HG02973 (cell line): ENCODE results near the gene ADAD2.

Experiments used
- ATAC-seq: cut with Tn5 transposase; IDR thresholded peaks from one replicate; pipeline ENCODE4 v1.9.1; 2021; ENCODE audit warnings: moderate library complexity; ENCODE audit not compliant: unreplicated experiment

Gene ADAD2

DNA sequence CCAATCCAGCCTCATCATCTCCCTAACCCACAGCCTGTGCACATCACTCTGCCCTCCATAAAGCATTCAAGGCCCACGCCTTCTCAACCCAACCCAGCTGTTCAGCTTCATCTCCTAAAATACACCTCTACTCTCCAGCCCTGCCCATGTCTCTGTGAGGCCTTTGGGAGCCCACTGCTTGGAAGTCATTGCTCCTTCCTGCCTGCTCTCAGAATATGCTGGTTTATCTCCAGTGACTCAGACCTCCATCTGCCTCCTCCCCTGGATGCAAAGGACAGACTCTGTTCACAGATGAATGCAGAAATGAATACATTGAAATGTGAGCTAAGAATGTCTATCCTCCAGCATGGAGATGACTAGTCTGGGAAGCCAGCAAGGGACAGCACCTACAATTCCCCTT is 29.9 kb downstream of the ADAD2 start:
- no peak for ATAC-seq

DNA sequence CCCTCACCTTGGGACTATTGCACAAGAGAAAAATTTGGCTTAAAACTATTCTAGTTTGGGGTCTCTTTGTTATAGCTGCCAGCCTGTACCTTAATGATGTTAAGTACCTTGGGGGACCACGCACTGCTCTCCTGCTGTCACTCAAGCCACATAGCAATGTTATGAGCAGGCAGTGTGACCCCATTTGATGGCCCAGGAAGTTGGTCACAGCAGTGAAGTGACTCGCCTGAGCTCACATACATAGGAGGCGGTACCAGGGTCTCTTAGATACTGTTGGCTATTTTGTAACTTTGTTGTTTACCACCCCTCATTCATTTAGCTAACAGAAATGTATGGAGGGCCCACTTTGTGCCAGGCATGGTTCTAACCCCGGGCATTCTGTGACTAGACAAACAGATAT is 32.5 kb downstream of the ADAD2 start:
- ATAC-seq = no peak

DNA sequence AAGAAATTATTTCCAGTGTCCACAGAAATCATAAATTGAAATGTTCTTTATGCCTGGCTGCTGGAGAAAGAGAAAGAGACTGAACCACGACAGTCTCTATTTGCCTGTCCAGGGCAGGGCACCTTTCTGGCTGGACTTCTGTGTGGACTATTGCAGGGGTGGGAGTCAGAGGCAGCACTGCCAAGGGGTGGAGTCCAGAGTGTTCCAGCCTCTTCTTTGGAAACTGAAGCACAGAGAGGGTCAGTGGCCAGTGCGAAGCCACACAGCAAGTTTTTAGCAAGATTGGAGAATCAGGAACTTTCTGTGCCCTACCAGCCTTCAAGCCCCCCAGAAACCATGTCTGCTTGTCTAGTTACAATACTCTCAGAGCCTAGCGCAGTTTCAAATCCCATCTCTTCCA is 33.6 kb downstream of the ADAD2 start:
- ATAC-seq = no peak

DNA sequence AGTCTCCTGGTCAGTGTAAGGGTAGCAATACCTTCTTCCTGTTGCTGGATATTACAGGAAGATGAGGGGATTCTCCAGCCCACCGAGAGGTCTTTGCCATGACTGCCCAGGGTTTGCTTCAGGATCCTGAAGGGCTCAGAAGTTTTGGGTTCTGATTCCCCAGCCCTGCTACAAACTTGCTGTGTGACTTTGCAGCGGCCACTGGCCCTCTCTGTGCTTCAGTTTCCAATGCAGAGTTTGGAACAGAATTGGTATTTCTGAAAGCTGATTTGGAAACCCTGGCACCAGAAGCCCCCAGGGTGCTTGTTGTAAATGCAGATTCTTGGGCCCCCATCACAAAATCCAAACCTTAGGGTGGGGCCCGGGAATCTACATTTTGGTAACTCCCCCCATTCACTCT is 34.2 kb downstream of the ADAD2 start:
- no peak for ATAC-seq

DNA sequence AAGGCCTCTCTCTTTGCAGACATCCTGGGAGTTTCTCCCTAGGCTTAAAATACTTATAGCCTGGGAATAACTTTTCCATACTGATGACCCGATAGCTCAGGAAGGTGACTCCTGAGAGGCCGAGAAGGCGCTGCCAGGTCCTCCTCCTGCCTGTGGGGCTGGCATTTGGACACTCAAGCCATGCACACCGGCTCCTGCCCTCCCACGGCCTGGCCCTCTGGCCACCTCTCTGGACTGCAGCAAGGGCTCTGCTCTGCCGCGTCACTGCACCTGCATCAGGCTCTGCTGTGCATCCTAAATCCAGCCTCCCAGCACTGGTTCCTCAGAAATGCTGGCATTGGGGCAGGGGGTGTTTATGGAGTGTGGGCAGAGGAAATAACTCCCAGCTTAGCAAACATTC is 34.6 kb downstream of the ADAD2 start:
- no peak for ATAC-seq

DNA sequence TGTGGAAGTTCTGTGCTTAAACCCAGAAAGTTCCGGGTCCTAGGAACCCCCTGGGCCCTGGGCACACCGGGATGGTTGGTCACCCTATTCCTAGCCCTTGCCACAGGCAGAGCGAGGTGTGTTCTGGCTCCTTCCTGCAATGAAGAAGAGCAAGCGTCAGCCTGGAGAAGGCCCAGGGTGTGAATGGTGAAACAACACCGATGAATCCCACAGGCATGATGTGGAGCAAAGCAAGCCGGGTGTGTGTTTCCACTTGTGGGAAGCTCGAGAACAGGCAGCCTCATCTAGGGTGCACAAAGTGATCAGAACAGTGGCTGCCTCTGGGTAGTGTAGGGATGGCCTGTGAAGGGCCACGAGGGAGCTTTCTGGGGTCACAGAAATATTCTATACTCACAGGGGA is 35.1 kb downstream of the ADAD2 start:
- ATAC-seq = no peak

DNA sequence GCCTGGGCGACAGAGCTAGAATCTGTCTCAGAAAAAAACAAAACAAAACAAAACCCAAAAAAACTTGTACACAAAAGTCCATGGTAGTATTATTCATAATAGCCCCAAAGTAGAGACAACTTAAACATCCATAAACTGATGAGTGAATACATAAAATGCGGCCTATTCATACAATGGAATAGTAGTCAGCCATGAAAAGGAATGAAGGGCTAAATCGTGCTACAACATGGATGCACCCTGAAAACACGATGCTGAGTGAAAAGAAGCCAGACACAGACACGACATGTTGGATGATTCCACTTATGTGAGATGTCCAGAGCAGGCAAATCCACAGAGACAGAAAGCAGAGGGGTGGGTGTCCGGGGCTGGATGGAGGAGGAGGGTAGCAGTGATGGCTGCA is 36.6 kb downstream of the ADAD2 start:
- ATAC-seq = no peak

DNA sequence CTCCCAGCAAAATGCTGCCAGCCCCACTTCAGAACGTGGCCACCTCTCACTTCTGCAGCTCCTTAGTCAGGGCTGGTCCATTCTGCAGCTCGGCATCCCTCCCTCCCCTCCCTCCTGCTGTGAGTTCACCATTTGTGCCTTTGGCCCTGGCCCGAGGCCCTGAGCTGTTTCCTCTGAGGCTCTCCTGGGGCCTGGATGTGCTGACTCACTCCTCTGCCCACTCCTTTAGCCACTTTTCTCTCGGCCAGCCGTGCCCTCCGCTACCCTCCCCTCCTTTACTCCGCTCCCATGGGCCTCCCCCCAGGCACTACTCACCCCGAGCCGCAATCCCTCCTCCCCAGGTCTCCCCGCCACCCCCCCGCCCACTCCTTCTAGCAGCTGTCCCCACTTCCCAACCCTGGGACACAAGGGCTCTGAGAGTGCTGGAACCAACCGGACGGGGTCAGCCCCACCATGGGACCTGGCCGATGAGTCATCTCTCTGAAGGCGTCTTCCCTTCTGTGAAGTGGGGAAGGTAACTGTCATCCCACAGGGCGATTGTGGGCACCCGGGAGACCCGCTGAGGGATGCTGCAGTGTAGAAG is 37.4 kb downstream of the ADAD2 start:
- no peak for ATAC-seq

DNA sequence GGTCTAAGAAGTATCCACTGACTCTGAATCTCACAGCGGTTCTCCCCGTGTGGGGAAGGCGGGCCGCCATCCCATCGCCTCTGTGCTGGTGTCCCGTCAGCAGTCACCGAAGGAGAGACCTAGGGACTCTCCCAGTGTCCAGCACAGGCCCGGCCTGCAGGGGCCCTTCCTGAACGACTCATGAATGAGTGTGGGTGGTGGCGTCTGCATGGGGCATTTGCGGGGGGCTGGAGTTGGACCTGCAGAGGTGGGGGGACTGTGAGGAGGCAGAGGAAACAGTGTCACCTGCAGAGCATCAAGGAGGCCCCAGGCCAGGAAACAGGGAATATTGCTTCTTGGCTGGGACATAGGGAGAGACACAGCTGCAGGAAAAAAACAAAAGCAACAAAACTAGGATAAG is 38.5 kb downstream of the ADAD2 start:
- ATAC-seq = no peak

DNA sequence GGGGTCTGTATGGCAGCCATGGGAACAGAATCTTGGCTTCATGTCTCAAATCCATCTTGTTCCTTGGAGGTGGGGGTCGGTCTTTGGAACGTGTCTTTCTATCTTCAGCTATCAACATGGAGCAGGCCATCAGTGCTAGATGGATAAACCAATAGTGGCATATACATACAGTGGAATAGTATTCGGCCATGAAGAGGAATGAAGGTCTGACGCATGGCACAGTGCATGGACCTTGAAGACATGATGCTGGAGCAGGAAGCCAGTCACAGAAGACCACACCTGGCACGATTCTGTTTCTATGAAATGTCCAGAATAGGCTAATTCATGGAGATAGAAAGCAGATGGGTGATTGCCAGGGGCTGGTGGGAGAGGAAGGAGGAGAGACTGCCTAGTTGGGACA is 41.1 kb downstream of the ADAD2 start:
- ATAC-seq = no peak

DNA sequence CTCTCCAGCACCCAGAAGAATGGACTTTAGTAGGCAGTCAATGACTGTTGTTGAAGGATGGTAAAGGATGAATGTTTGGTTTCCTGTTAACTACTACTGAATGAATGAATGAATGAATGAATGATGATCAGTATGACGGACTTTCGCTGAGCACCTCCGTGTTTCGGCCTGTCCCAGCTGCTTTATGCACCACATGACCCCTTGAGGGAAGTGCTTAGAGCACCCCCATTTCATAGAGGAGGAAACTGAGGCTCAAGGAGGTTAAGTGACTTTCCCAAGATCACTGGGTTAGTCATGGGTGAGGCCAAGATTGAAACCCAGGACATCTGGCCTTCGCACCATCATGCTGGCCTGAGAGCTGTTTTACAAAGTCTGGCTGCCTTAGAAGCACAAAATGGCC is 42.0 kb downstream of the ADAD2 start:
- no peak for ATAC-seq

DNA sequence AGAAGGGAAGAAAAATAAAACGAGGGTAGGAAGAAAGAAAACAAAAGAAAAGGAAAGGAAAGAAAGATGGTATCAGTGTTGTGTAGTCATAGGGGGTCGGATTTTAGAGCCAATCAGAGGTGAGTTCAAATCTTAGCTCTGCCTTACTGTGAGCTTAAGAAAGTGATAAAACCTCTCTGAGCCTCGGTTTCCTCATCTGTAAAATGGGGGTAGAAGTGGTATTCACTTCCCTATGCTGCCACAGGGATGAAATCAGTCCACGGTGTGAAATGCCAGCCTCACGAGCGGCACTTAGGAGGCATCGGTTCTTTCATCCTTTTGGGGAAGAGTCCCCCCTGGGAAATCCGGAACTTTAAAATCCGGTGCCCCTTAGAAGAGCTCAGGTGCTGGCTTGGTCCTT is 42.8 kb downstream of the ADAD2 start:
- no peak for ATAC-seq

DNA sequence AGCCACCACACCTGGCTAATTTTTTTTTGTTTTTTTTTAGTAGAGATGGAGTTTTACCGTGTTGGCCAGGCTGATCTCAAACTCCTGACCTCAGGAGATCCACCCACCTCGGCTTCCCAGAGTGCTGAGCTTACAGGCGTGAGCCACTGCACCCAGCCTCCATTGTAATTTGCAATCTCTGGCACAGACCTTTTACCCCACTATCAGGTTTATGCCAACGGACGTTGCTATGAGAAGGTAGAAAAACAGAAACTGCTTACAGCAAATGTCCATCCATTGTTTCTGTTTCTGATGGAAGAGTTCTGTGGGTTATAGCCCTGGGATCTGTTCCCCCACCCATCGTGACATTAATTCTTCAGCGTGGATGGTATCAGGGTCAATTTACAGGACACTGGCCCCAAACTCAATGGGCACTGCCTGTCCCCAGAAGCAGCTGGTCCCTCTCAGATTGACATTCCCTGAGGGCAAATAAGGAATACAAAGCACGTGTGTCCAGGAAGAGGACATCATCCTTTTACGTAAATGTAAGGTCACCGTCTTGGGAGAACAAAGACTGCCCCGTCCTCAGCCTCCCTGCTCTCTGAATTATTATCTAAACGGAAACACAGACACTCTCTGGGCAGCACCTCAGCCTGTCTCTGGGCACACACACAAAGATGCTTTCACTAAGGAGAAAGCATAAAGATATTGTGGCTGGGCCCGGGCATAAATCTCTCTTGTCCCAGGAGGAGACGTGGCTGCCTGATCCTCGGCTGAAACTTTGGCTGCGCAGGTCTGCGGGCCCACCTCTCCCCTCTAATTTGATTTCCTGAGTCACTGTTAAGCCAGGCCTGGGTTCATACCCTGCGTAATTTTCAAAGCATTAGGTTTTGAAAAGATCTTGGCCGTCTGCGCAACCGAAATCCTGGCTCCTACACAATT is 43.6 kb downstream of the ADAD2 start:
- no peak for ATAC-seq

DNA sequence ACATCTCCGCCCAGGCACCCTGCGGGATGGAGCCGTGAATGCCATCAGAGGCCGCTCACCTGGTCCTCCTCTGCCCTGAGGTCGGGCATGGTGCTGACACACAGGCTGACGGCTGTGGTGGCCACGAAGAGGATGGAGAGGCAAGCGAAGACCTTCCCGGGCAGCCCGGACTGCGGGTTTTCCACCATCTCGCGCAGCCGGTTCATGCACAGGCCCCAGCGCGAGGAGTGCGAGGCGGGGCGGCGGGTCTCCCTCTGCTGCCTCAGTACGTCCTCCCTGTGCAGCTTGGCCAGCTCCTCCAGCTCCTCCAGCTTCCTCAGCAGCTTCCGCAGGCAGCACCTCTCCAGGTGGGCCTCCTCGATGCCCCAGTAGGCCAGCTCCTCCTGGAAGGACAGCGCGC is 45.7 kb downstream of the ADAD2 start:
- no peak for ATAC-seq

DNA sequence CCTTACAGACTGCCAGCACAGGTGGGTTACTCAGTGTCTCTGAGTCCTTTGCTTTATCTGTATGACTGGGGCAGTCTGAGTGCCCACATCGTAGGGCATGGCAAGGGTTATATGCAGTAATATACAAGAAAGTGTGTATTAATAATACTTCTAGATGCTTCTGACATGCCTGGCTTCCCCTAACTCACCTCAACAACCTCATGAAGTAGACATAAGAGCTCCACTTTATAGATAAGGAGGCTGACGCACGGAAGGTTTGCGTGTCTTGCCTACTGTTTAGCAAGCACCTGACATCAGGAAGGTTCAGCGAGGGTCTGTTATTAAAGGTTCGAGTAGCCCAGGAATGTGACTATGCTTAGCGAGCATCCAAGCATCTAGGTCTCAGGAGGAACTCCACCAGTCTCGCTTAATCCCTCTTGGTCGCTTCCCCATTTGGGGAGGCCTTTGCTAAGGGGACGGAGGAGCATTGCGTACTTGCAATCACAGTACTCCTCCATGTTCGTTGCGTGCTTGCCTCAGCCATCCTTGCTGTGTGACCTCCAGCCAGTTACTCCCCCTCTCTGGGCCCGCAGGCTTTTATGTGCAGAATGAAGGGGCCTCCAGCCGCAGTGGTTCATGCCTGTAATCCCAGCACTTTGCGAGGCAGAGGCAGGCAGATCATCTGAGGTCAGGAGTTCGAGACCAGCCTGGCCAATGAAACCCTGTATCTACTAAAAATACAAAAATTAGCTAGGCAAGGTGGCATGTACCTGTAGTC is 47.2 kb downstream of the ADAD2 start:
- ATAC-seq = no peak

DNA sequence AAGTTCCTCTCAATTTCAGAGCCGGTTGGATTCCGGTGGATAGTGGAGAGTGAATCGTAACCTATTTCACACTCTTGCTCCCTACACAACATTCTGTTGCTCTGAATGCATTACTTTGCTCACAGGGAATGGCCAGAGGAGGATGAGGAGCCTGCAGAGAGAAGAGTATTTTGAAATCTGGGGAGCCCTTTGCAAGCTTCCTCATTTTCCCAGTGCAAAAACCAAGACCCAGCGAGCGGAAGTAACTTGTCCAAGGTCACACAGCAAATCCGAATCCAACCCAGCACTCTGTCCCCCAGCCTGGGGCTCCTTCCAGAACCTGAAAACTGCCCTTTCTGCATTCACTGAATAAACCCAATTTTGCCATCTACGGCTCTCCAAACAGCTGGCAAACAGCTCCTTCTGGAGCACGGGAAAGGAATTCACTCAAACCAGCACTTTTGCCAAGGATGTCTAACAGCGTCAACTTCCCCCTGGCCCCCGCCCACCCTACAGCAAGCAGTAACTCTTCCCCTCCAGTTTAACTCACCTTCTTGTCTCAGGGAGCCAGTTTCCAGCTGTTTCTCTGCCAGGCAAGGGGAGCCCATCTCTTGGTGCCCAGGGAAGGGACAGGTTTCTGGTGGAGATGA is 48.3 kb downstream of the ADAD2 start:
- no peak for ATAC-seq

DNA sequence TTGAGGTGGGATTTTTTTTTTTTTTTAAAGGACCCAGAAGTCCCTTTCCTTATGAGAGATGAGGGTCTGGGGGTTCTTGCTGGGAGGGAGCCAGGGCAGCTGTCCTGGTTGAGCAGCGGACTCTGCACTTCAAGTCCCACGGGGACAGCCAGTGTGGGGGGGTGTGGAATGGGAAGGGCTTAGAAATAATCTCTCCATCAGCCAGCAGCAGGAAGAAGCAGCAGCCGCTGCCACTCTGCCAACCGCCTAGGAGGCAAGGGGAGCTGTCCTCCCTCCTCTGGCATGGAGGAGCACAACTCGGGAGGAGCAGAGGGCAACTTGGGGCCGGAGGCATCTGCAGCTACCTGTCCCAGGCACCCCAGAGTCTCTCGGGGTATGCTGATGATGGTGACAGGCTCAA is 49.0 kb downstream of the ADAD2 start, which contains the start of gene KCNG4:
Gene KCNG4 (minus strand): TSS at position 104 of the 400 bp plus-strand sequence. CDS start 2,527 bp downstream, outside the sequence.
- no peak for ATAC-seq

DNA sequence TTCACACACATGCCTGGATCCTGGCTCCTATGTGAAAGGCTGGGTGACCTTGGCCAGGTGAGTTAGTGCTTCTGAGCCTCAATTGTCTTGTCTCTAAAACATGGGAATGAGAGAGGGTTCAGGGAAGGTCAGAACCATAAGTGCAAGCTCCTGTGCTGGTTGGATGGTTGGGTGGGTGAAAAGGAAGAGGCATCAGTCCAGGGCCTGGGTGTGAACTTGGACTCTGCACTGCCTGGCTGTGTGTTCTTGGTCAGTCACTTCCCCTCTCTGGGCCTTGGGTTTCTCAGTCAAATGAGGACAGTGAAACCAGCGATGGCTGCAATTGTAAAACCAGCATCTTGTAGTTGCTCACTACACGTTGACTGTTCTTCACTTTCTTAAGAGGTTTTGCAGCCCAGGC is 49.5 kb downstream of the ADAD2 start:
- no peak for ATAC-seq

DNA sequence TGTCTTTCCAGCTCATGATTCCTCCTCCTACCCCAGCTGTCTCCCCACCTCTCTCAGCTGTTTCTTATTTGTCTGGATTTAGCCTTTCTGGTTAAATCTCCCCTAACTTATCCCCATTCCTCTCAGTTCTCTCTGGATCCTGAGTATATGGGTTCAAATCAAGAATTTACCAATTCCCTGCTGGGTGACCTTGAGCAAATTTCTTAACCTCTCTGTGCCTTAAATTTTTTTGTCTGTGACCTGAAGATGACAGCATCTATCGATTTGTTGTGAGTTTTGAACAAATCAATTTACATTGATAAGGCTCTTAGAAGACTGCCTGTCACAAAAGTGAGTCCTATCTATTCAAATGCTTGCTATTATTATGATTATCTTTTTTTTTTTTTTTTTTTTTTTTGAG is 50.8 kb downstream of the ADAD2 start:
- ATAC-seq = no peak

DNA sequence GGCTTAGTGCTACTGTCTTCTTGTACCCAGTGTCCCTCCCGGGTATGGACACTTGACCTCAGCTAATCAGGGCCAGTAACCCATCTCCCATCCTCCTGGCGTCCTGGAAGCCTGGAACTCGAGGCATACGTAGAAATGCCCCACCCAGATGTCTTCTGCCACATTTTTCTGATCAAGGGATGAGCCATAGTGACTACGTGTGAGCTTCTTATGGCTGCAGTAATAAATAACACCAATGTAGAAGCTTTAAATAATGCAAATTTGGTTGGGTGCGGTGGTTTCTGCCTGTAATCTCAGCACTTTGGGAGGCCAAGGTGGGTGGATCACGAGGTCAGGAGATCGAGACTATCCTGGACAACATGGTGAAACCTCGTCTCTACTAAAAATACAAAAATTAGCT is 51.9 kb downstream of the ADAD2 start:
- ATAC-seq = no peak

DNA sequence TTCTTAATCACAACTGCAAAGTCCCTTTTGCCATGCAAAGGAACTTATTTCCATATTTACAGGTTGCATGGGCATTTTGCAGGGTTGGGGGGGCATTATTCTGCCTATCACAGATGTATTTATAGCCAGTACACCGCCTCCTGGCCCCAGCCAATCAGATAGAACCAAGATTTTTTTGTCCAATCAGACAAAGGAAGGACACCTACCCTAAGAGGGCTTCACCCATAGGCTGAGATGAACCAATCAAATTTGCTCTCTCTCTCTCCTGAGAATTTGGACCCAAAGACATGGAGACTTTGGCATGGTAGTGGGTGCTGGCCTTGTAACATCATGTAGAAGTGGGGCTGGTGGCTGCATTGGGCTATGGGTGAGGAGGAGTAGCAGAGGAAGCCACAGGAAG is 52.8 kb downstream of the ADAD2 start:
- no peak for ATAC-seq
